Suprapubic skin (tissue), 4 donors: ENCODE data around the gene SRGAP2B. TPM values are rescaled to one million over a fixed set of nuclear protein-coding genes. Genes with fewer than 3 reads are reported as not detected.
"Not testable (repeated sequence)": the region's sequence is repeated elsewhere in the genome, so short reads cannot be mapped to it uniquely, and the experiment has no call there.

Experiments used
- DNase-seq, 2 donors: peaks; one replicate each; pipeline ENCODE4 v3.0.0-alpha.2; 2019; ENCODE audit warnings: low spot score in 2 of 2
- H3K27ac ChIP-seq: fragments of 200-600 bp; sonication (generic); one replicate; pipeline ENCODE4 v1.5.1; 2019
- H3K27me3 ChIP-seq: fragments of 200-600 bp; sonication (generic); one replicate; pipeline ENCODE4 v1.5.1; 2019
- H3K36me3 ChIP-seq: fragments of 200-600 bp; sonication (generic); one replicate; pipeline ENCODE4 v1.5.1; 2019
- H3K4me1 ChIP-seq: fragments of 200-600 bp; sonication (generic); one replicate; pipeline ENCODE4 v1.5.1; 2019
- H3K4me3 ChIP-seq: fragments of 200-600 bp; sonication (generic); one replicate; pipeline ENCODE4 v1.5.1; 2019; ENCODE audit warnings: mild to moderate bottlenecking
- H3K9me3 ChIP-seq: fragments of 200-600 bp; sonication (generic); one replicate; pipeline ENCODE4 v1.5.1; 2019
- WGBS: methylation state at CpG from one replicate; pipeline ENCODE4 v1.1.5; 2018; 5-methylcytosine and 5-hydroxymethylcytosine counted together
- total RNA-seq, 4 donors: library from RNA; depleted of rRNA; stranded (reverse); fragments of >200 nt; gene quantifications; one replicate each; pipeline ENCODE4 v1.1.0, GENCODE V29; 2016

Gene SRGAP2B
- 10 to 100 TPM; 21.7 to 42.6 (median 33.2) TPM for total RNA-seq

GRCh38 chr1:145095284-145096057, at the start of gene SRGAP2B, which contains the start of gene FAM72D:
Gene SRGAP2B, minus strand, starts transcription at chr1:145095328. Its CDS starts 2,427 bp downstream, at chr1:145092901.
Gene FAM72D, plus strand, starts transcription at chr1:145095974. Its CDS starts 874 bp downstream, at chr1:145096848.
- H3K9me3 ChIP-seq, H3K4me1 ChIP-seq, H3K36me3 ChIP-seq, H3K27me3 ChIP-seq, H3K27ac ChIP-seq, DNase-seq: not testable (repeated sequence)
- peak within 1 kb of the TSS; percentile 38 for H3K4me3 ChIP-seq
- WGBS = no CpG with 5 or more reads among the region's 47 CpGs

- WGBS = 37% methylated on average over 2 of the region's 3 CpGs
- not testable (repeated sequence) for H3K4me1 ChIP-seq, H3K27me3 ChIP-seq, H3K4me3 ChIP-seq, DNase-seq, H3K9me3 ChIP-seq, H3K36me3 ChIP-seq, H3K27ac ChIP-seq
These were observed 49.3 kb upstream of the SRGAP2B start for GRCh38 chr1:145144264-145144913.

GRCh38 chr1:145140549-145140948, 45.4 kb upstream of the SRGAP2B start:
- DNase-seq, H3K4me1 ChIP-seq, H3K4me3 ChIP-seq, H3K9me3 ChIP-seq, H3K36me3 ChIP-seq, H3K27ac ChIP-seq, H3K27me3 ChIP-seq: not testable (repeated sequence)
- WGBS = no CpG with 5 or more reads among the region's 2 CpGs

- WGBS = no CpG with 5 or more reads among the region's 1 CpG
- H3K9me3 ChIP-seq, H3K27me3 ChIP-seq, H3K4me1 ChIP-seq, H3K36me3 ChIP-seq, H3K4me3 ChIP-seq, DNase-seq, H3K27ac ChIP-seq: not testable (repeated sequence)
These were observed 39.3 kb upstream of the SRGAP2B start for GRCh38 chr1:145134476-145134875.

- H3K27me3 ChIP-seq, H3K36me3 ChIP-seq, H3K27ac ChIP-seq, H3K4me3 ChIP-seq, H3K9me3 ChIP-seq, H3K4me1 ChIP-seq: not testable (repeated sequence)
- peak; percentile 54 to 68 for DNase-seq
- WGBS = 37% methylated on average over 12 of the region's 14 CpGs
These were observed 33.8 kb upstream of the SRGAP2B start for GRCh38 chr1:145128697-145129469.

GRCh38 chr1:145127144-145127543, 32.0 kb upstream of the SRGAP2B start:
- not testable (repeated sequence) for DNase-seq, H3K27ac ChIP-seq, H3K4me1 ChIP-seq, H3K27me3 ChIP-seq, H3K36me3 ChIP-seq, H3K4me3 ChIP-seq, H3K9me3 ChIP-seq

GRCh38 chr1:145125112-145125511, 30.0 kb upstream of the SRGAP2B start:
- H3K4me3 ChIP-seq, H3K9me3 ChIP-seq, H3K27me3 ChIP-seq, H3K4me1 ChIP-seq, H3K36me3 ChIP-seq, DNase-seq, H3K27ac ChIP-seq: not testable (repeated sequence)
- WGBS = no CpG with 5 or more reads among the region's 1 CpG

GRCh38 chr1:145123992-145124641, 29.0 kb upstream of the SRGAP2B start:
- no CpG with 5 or more reads among the region's 7 CpGs for WGBS
- H3K4me3 ChIP-seq, H3K4me1 ChIP-seq, H3K27ac ChIP-seq, DNase-seq, H3K9me3 ChIP-seq, H3K27me3 ChIP-seq, H3K36me3 ChIP-seq: not testable (repeated sequence)

- H3K4me3 ChIP-seq, H3K36me3 ChIP-seq, H3K9me3 ChIP-seq, H3K27me3 ChIP-seq, H3K27ac ChIP-seq, DNase-seq, H3K4me1 ChIP-seq: not testable (repeated sequence)
- WGBS = no CpG with 5 or more reads among the region's 1 CpG
These were observed 27.9 kb upstream of the SRGAP2B start for GRCh38 chr1:145123062-145123395.

GRCh38 chr1:145122344-145123061, 27.4 kb upstream of the SRGAP2B start:
- no CpG with 5 or more reads among the region's 7 CpGs for whole genome bisulfite sequencing
- not testable (repeated sequence) for H3K4me1 ChIP-seq, H3K9me3 ChIP-seq, H3K27me3 ChIP-seq, DNase-seq, H3K27ac ChIP-seq, H3K4me3 ChIP-seq, H3K36me3 ChIP-seq

GRCh38 chr1:145119842-145120241, 24.7 kb upstream of the SRGAP2B start:
- not testable (repeated sequence) for H3K4me1 ChIP-seq, H3K27ac ChIP-seq, H3K36me3 ChIP-seq, H3K4me3 ChIP-seq, DNase-seq, H3K27me3 ChIP-seq, H3K9me3 ChIP-seq
- WGBS = no CpG with 5 or more reads among the region's 3 CpGs

- not testable (repeated sequence) for H3K9me3 ChIP-seq, H3K27me3 ChIP-seq, H3K36me3 ChIP-seq, DNase-seq, H3K27ac ChIP-seq, H3K4me3 ChIP-seq, H3K4me1 ChIP-seq
- WGBS = no CpG with 5 or more reads among the region's 6 CpGs
These were observed 20.7 kb upstream of the SRGAP2B start for GRCh38 chr1:145115587-145116493.
